ENCODE results near the gene MREG. TPM values are rescaled to one million over a fixed set of nuclear protein-coding genes. Genes with fewer than 3 reads are reported as not detected.

MREG gene
- total and polyA plus RNA-seq, 4 donors, result 0.87 to 3.1 (median 2.7) TPM

- H3K27me3 ChIP-seq (ENCODE audit: control insufficient read depth in 4 of 4, insufficient read depth in 4 of 4, low read length in 3 of 4), result no peaks in the 10 kb centered on the region
- TF ChIP-seq REST (IDR thresholded peaks at IDR 0.05), result no peak
- no peak for TF ChIP-seq NR2F2 (IDR thresholded peaks at IDR 0.05)
- TF ChIP-seq TAF1 (conservative IDR thresholded peaks at IDR 0.05), result no peak
- no peak for TF ChIP-seq SP1 (IDR thresholded peaks at IDR 0.05)
- H3K27ac ChIP-seq (ENCODE audit: low read depth in 1 of 2, low read length in 2 of 2), result no peak overlapping the region
- WGBS, result 90% methylated on average over 3 of the region's 3 CpGs
- peaks cover 0 to 2% (median 0%) of the 10 kb centered on the region in 4 donors for H3K36me3 ChIP-seq (ENCODE audit: control insufficient read depth in 4 of 4, insufficient read depth in 3 of 4, low read depth in 1 of 4, low read length in 3 of 4)
- H3K4me3 ChIP-seq (ENCODE audit: low read depth in 1 of 3, low read length in 3 of 3), result no peak overlapping the region
- H3K9ac ChIP-seq (ENCODE audit: low read depth in 1 of 2, low read length in 2 of 2), result no peak overlapping the region
- DNase-seq (ENCODE audit: low spot score), result no peak
- no peaks in the 10 kb centered on the region for H3K9me3 ChIP-seq (ENCODE audit: control insufficient read depth in 4 of 4, low read length in 3 of 4)
- peaks cover 10 to 32% (median 18%) of the 10 kb centered on the region in 4 donors for H3K4me1 ChIP-seq (ENCODE audit: control insufficient read depth in 4 of 4, insufficient read depth in 4 of 4, low read length in 3 of 4)
Observed at GRCh38 chr2:216008387-216008786, 5.0 kb downstream of the MREG start.

- TF ChIP-seq FOXA2 (IDR thresholded peaks at IDR 0.05) (no peak), YY1 (IDR thresholded peaks at IDR 0.05) (no peak), MAX (IDR thresholded peaks at IDR 0.05) (no peak), NR2F2 (IDR thresholded peaks at IDR 0.05) (no peak), JUND (IDR thresholded peaks at IDR 0.05) (no peak), SP1 (IDR thresholded peaks at IDR 0.05) (no peak)
- no peak overlapping the region for H3K27ac ChIP-seq (ENCODE audit: low read depth in 1 of 2, low read length in 2 of 2)
- H3K9me3 ChIP-seq (ENCODE audit: control insufficient read depth in 4 of 4, low read length in 3 of 4), result no peaks in the 10 kb centered on the region
- H3K4me1 ChIP-seq (ENCODE audit: control insufficient read depth in 4 of 4, insufficient read depth in 4 of 4, low read length in 3 of 4), result peaks cover 0 to 22% (median 9%) of the 10 kb centered on the region in 4 donors
- H3K36me3 ChIP-seq (ENCODE audit: control insufficient read depth in 4 of 4, insufficient read depth in 3 of 4, low read depth in 1 of 4, low read length in 3 of 4), result peaks cover 0 to 5% (median 2%) of the 10 kb centered on the region in 4 donors
- H3K4me3 ChIP-seq (ENCODE audit: low read depth in 1 of 3, low read length in 3 of 3), result no peak overlapping the region
- DNase-seq (ENCODE audit: low spot score), result no peak
- 67% methylated on average over 10 of the region's 10 CpGs for WGBS
- H3K27me3 ChIP-seq (ENCODE audit: control insufficient read depth in 4 of 4, insufficient read depth in 4 of 4, low read length in 3 of 4), result no peaks in the 10 kb centered on the region
- no peak overlapping the region for H3K9ac ChIP-seq (ENCODE audit: low read depth in 1 of 2, low read length in 2 of 2)
Observed at GRCh38 chr2:216006164-216006663, 7.1 kb downstream of the MREG start.

GRCh38 chr2:216004697-216005283, 8.6 kb downstream of the MREG start:
- H3K27ac ChIP-seq (ENCODE audit: low read depth in 1 of 2, low read length in 2 of 2), result peak overlapping the region in 1 of 2 donors; percentile 35
- peaks cover 0 to 12% (median 4%) of the 10 kb centered on the region in 4 donors for H3K36me3 ChIP-seq (ENCODE audit: control insufficient read depth in 4 of 4, insufficient read depth in 3 of 4, low read depth in 1 of 4, low read length in 3 of 4)
- no peaks in the 10 kb centered on the region for H3K9me3 ChIP-seq (ENCODE audit: control insufficient read depth in 4 of 4, low read length in 3 of 4)
- DNase-seq (ENCODE audit: low spot score), result no peak
- no peak for TF ChIP-seq MAX (IDR thresholded peaks at IDR 0.05)
- TF ChIP-seq EGR1 (IDR thresholded peaks at IDR 0.05; ENCODE audit: low read depth in 2 of 2), result no peak
- TF ChIP-seq JUND (IDR thresholded peaks at IDR 0.05), result no peak
- TF ChIP-seq YY1 (IDR thresholded peaks at IDR 0.05), result no peak
- TF ChIP-seq NR2F2 (IDR thresholded peaks at IDR 0.05), result no peak
- TF ChIP-seq ATF3 (IDR thresholded peaks at IDR 0.05), result no peak
- TF ChIP-seq RXRA (IDR thresholded peaks at IDR 0.05), result no peak
- TF ChIP-seq HNF4G (IDR thresholded peaks at IDR 0.05), result no peak
- H3K27me3 ChIP-seq (ENCODE audit: control insufficient read depth in 4 of 4, insufficient read depth in 4 of 4, low read length in 3 of 4), result no peaks in the 10 kb centered on the region
- no peak overlapping the region for H3K4me3 ChIP-seq (ENCODE audit: low read depth in 1 of 3, low read length in 3 of 3)
- no peak overlapping the region for H3K9ac ChIP-seq (ENCODE audit: low read depth in 1 of 2, low read length in 2 of 2)
- H3K4me1 ChIP-seq (ENCODE audit: control insufficient read depth in 4 of 4, insufficient read depth in 4 of 4, low read length in 3 of 4), result peaks cover 0 to 22% (median 9%) of the 10 kb centered on the region in 4 donors
- 88% methylated on average over 3 of the region's 3 CpGs for WGBS

Data from liver (tissue), 9 donors.